BE2C (cell line): ENCODE results near the gene SYNGR3.

Experiments
- DNase-seq: peaks from one replicate; pipeline ENCODE4 v3.0.0-alpha.2; 2020
- H3K27me3 ChIP-seq: fragments of 250-450 bp; sonication (Bioruptor Pico); 2 replicates; pipeline ENCODE4 v1.5.1; 2020; ENCODE audit warnings: mild to moderate bottlenecking
- H3K36me3 ChIP-seq: fragments of 250-450 bp; sonication (Bioruptor Pico); 2 replicates; pipeline ENCODE4 v1.5.1; 2020; ENCODE audit warnings: mild to moderate bottlenecking
- H3K4me1 ChIP-seq: fragments of 250-450 bp; sonication (Bioruptor Pico); 2 replicates; pipeline ENCODE4 v1.5.1; 2020
- H3K4me3 ChIP-seq: 2 replicates; pipeline ENCODE4 v1.5.1; 2011; ENCODE audit warnings: low read depth, low read length
- H3K9me3 ChIP-seq: fragments of 250-450 bp; sonication (Bioruptor Pico); 2 replicates; pipeline ENCODE4 v1.5.1; 2020
- TF ChIP-seq, protein P1 (sequence below): IDR thresholded peaks from 2 replicates; pipeline ENCODE4 v1.5.1; 2012; ENCODE audit warnings: mild to moderate bottlenecking, low read depth, low read length

SYNGR3 gene

GRCh38 chr16:1997494-1998359 lies 8.0 kb downstream of the SYNGR3 start:
- Histone ChIP-seq H3K9me3 (peaks cover 1% of the 10 kb centered on the region; the same call in 1 of the 2 replicates), H3K4me3 (no peak overlapping the region), H3K36me3 (peaks cover 67% of the 10 kb centered on the region), H3K27me3 (no peaks in the 10 kb centered on the region), H3K4me1 (no peaks in the 10 kb centered on the region)
- TF ChIP-seq, protein P1, sequence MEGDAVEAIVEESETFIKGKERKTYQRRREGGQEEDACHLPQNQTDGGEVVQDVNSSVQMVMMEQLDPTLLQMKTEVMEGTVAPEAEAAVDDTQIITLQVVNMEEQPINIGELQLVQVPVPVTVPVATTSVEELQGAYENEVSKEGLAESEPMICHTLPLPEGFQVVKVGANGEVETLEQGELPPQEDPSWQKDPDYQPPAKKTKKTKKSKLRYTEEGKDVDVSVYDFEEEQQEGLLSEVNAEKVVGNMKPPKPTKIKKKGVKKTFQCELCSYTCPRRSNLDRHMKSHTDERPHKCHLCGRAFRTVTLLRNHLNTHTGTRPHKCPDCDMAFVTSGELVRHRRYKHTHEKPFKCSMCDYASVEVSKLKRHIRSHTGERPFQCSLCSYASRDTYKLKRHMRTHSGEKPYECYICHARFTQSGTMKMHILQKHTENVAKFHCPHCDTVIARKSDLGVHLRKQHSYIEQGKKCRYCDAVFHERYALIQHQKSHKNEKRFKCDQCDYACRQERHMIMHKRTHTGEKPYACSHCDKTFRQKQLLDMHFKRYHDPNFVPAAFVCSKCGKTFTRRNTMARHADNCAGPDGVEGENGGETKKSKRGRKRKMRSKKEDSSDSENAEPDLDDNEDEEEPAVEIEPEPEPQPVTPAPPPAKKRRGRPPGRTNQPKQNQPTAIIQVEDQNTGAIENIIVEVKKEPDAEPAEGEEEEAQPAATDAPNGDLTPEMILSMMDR = no peak
- DNase-seq = no peak

DNA sequence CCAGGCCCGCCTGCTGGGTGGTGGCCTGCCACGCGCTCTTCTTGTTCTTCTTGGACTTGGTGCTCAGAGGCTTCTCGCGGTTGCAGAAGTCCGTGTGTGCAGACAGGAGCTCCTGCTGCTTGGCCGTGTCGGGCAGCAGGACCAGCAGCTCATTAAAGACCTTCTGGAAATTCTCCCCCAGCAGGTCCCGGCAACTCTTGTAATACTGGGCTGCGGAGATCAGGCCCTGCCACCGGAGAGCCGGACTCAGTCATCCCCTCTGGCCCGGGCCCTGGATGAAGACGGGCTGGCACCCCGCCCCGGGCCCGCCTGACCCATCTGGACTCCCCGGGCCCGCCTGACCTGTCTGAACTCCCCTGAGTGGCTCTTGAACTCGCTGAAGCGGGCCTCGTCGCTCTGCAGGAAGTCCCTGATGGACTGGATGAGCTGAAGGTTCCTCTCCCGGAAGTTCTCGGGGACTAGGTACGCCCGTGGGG lies 8.6 kb downstream of the SYNGR3 start:
- Histone ChIP-seq H3K9me3 (no peaks in the 10 kb centered on the region), H3K27me3 (no peaks in the 10 kb centered on the region), H3K36me3 (peaks cover 74% of the 10 kb centered on the region), H3K4me3 (no peak overlapping the region), H3K4me1 (no peaks in the 10 kb centered on the region; the same call in 1 of the 2 replicates)
- no peak for DNase-seq
- TF ChIP-seq, protein P1 = no peak

DNA sequence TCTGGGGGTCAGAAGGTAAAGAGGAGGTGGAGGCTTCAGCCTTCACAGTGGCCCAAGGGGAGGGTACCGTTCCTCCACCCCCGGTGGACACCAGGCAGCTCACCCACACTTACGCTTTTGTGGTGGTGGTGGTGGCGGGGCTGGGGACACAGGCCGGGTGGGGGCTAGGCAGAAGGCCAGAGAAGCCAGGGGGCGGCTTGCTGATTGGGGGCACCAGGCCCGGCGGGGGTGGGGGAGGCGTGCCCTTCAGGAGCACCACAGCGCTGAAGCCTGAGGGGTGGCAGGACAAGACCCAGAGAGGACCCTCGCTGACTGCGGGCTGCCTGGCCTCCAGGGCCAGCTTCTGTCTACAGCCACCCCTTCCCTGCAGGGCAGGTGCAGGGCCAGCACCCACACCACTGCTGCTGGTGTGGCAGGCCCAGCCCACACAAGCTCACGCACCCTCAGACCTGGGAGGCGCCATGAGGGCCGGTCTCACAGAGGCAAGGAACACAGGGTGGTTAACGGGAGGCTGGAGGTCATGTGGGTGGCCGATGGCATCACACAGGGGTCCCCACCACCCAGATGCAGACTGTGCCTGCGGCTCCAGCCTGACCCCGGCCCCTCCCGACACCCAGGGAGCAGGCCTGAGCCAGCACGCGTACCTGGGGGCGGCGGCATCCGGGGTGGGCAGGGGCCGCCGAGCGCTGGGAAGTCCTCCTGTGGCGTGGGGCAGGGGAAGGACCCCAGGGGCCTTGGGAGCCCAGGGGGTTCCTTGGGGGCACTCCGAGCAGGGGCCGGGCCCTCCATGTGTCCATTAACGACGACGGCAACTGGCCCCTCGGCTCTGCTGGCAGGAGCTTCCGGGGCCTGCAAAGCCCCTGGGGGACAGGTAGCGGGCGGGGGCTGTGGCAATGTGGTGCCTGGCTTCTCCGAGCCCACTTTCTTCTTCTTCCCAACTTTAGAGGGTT lies 9.4 kb downstream of the SYNGR3 start:
- TF ChIP-seq, protein P1 = no peak
- no peak overlapping the region for H3K4me3 ChIP-seq

GRCh38 chr16:1999866-2000514 lies 10.2 kb downstream of the SYNGR3 start:
- H3K36me3 ChIP-seq = peaks cover 84% of the 10 kb centered on the region
- peak; percentile 10 for DNase-seq
- TF ChIP-seq, protein P1 = no peak

More for the DNA sequence above, 9.4 kb downstream of the SYNGR3 start:
- no peaks in the 10 kb centered on the region for H3K27me3 ChIP-seq
- peaks cover 77% of the 10 kb centered on the region for H3K36me3 ChIP-seq
- DNase-seq = peak; percentile 10
- H3K4me1 ChIP-seq = peaks cover 2% of the 10 kb centered on the region
- no peaks in the 10 kb centered on the region for H3K9me3 ChIP-seq

GRCh38 chr16:2001035-2001434 lies 11.3 kb downstream of the SYNGR3 start:
- Histone ChIP-seq H3K27me3 (no peaks in the 10 kb centered on the region), H3K9me3 (no peaks in the 10 kb centered on the region), H3K4me3 (no peak overlapping the region), H3K4me1 (peaks cover 19% of the 10 kb centered on the region), H3K36me3 (peaks cover 77% of the 10 kb centered on the region)
- TF ChIP-seq, protein P1 = no peak
- DNase-seq = peak; percentile 8

More at GRCh38 chr16:1999866-2000514, 10.2 kb downstream of the SYNGR3 start:
- H3K4me3 ChIP-seq = no peak overlapping the region
- H3K9me3 ChIP-seq = no peaks in the 10 kb centered on the region
- H3K27me3 ChIP-seq = no peaks in the 10 kb centered on the region
- H3K4me1 ChIP-seq = peaks cover 10% of the 10 kb centered on the region
